Measurements from ENCODE around the gene SORCS2. TPM values are rescaled to one million over a fixed set of nuclear protein-coding genes. Genes with fewer than 3 reads are reported as not detected.

SORCS2 gene
- total RNA-seq, 1 experiment from 2014 or later = not detected

DNA sequence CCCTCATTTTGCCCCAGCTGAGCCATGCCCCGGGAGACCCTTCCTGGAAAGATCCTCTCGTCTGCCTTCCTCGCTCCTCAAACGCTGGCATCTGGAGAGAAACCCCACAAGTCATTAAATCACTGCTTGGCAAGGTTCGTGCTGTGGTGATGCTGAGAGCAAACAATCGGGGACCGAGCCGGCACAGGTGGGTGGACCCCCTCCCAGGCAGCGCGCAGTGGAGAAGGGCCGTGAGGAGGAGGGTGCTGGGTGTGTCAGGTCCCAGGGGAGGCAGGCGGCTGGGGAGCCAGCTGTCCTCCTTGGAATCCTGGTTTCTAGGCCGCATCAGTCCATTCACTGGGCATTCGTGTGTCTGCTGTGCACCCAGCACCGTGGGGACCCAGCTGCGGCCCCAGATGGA is 307.3 kb downstream of the SORCS2 start:
- Mint-ChIP-seq H3K27me3 (ENCODE audit: unreplicated experiment) (peaks cover 84% of the 10 kb centered on the region), H3K4me1 (ENCODE audit: low read depth, unreplicated experiment) (no peaks in the 10 kb centered on the region), H3K36me3 (ENCODE audit: insufficient read depth, unreplicated experiment) (no peaks in the 10 kb centered on the region), H3K27ac (ENCODE audit: unreplicated experiment) (no peak overlapping the region), H3K9me3 (ENCODE audit: low read depth, unreplicated experiment) (no peaks in the 10 kb centered on the region), H3K4me3 (ENCODE audit: low read depth, unreplicated experiment) (no peak overlapping the region)
- no peak for DNase-seq
- CTCF ChIA-PET = no interaction called here
- intact Hi-C loops (cut with micrococcal nuclease; ENCODE audit: unreplicated experiment) = no loop called here
- TF ChIP-seq, protein P1, sequence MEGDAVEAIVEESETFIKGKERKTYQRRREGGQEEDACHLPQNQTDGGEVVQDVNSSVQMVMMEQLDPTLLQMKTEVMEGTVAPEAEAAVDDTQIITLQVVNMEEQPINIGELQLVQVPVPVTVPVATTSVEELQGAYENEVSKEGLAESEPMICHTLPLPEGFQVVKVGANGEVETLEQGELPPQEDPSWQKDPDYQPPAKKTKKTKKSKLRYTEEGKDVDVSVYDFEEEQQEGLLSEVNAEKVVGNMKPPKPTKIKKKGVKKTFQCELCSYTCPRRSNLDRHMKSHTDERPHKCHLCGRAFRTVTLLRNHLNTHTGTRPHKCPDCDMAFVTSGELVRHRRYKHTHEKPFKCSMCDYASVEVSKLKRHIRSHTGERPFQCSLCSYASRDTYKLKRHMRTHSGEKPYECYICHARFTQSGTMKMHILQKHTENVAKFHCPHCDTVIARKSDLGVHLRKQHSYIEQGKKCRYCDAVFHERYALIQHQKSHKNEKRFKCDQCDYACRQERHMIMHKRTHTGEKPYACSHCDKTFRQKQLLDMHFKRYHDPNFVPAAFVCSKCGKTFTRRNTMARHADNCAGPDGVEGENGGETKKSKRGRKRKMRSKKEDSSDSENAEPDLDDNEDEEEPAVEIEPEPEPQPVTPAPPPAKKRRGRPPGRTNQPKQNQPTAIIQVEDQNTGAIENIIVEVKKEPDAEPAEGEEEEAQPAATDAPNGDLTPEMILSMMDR (IDR thresholded peaks at IDR 0.05; ENCODE audit: unreplicated experiment) = no peak
- no TSS peak for BruUV-seq (replicated peaks)

DNA sequence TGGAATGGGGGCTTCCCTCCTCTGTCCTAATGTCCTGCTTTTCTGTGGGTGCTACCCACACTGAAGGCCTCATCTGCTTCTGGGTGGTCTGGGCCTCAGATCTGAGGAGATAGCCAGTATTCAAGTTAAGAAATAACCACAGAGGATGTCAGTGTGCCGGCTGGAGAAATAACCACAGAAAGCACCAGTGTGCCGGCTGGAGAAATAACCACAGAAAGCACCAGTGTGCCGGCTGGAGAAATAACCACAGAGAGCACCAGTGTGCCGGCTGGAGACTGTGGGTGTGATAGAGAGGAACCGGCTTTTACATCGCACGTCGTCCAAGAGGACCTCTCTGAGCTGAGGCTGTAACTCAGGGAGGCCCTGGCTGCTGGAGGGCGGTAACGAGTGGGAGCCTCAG is 308.1 kb downstream of the SORCS2 start:
- Mint-ChIP-seq H3K4me3 (ENCODE audit: low read depth, unreplicated experiment) (no peak overlapping the region), H3K27me3 (ENCODE audit: unreplicated experiment) (peaks cover 91% of the 10 kb centered on the region), H3K27ac (ENCODE audit: unreplicated experiment) (no peak overlapping the region), H3K4me1 (ENCODE audit: low read depth, unreplicated experiment) (no peaks in the 10 kb centered on the region), H3K9me3 (ENCODE audit: low read depth, unreplicated experiment) (no peaks in the 10 kb centered on the region), H3K36me3 (ENCODE audit: insufficient read depth, unreplicated experiment) (no peaks in the 10 kb centered on the region)
- no peak for DNase-seq
- intact Hi-C loops (cut with micrococcal nuclease; ENCODE audit: unreplicated experiment) = no loop called here
- TF ChIP-seq, protein P1 (IDR thresholded peaks at IDR 0.05; ENCODE audit: unreplicated experiment) = no peak
- no TSS peak for BruUV-seq (replicated peaks)
- CTCF ChIA-PET = no interaction called here

DNA sequence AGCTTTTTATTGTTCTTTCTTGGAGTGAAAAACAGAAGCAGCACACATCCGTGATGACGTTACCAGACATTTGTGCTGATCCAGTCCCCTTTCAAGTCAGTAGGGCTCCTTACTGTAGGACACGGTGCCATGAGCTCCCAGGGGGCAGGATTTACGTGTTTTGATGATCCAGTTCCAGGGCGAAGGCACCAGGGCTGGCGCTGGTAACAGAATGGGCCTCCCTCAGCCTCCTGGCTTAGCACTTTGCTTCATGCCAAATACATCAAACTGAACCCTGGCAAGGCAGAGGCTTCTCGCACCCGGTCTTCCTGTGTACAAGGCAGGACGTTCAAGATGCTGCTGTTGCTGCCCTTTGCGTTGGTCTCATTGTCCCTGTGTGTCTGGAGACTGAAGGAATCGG is 309.0 kb downstream of the SORCS2 start:
- Mint-ChIP-seq H3K4me3 (ENCODE audit: low read depth, unreplicated experiment) (no peak overlapping the region), H3K27me3 (ENCODE audit: unreplicated experiment) (peaks cover 88% of the 10 kb centered on the region), H3K27ac (ENCODE audit: unreplicated experiment) (no peak overlapping the region), H3K4me1 (ENCODE audit: low read depth, unreplicated experiment) (no peaks in the 10 kb centered on the region), H3K9me3 (ENCODE audit: low read depth, unreplicated experiment) (no peaks in the 10 kb centered on the region), H3K36me3 (ENCODE audit: insufficient read depth, unreplicated experiment) (no peaks in the 10 kb centered on the region)
- no peak for DNase-seq
- intact Hi-C loops (cut with micrococcal nuclease; ENCODE audit: unreplicated experiment) = no loop called here
- CTCF ChIA-PET = no interaction called here
- TF ChIP-seq, protein P1 (IDR thresholded peaks at IDR 0.05; ENCODE audit: unreplicated experiment) = no peak
- no TSS peak for BruUV-seq (replicated peaks)

DNA sequence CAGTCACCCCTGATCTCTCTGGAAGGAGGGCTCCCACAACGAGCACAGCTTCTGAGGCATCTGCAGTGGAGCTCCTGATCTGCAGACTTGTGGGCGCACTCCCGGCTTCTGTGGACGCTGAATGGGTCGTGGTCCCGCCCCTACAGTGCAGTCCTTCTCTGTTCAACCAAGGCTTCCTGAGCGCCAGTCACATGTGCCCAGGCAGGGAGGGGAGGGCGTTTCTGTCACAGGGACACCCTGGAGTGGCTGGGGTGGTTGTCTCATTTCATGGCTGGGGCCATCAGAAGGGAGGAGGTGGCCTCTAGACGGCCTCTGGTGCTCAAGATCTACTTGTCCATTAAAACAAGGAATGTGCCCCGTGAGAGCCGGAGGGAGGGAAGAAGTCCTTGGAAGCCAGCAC is 309.5 kb downstream of the SORCS2 start:
- no peaks in the 10 kb centered on the region for H3K4me1 Mint-ChIP-seq (ENCODE audit: low read depth, unreplicated experiment)
- intact Hi-C loops (cut with micrococcal nuclease; ENCODE audit: unreplicated experiment) = no loop called here
- CTCF ChIA-PET = no interaction called here

More for the DNA sequence above, 309.5 kb downstream of the SORCS2 start:
- TF ChIP-seq, protein P1 (IDR thresholded peaks at IDR 0.05; ENCODE audit: unreplicated experiment) = no peak
- no TSS peak for BruUV-seq (replicated peaks)
- Mint-ChIP-seq H3K36me3 (ENCODE audit: insufficient read depth, unreplicated experiment) (no peaks in the 10 kb centered on the region), H3K4me3 (ENCODE audit: low read depth, unreplicated experiment) (no peak overlapping the region), H3K27me3 (ENCODE audit: unreplicated experiment) (peaks cover 82% of the 10 kb centered on the region), H3K9me3 (ENCODE audit: low read depth, unreplicated experiment) (no peaks in the 10 kb centered on the region), H3K27ac (ENCODE audit: unreplicated experiment) (no peak overlapping the region)
- DNase-seq = no peak
